SK-N-MC (cell line): ENCODE data around the gene ZIM2.
"Not testable (repeated sequence)": the region's sequence is repeated elsewhere in the genome, so short reads cannot be mapped to it uniquely, and the experiment has no call there.

Source experiments
- DNase-seq: peaks from one replicate; pipeline ENCODE4 v3.0.0-alpha.2; 2011; ENCODE audit warnings: low read depth, low spot score
- H3K27ac ChIP-seq: fragments of 200-600 bp; sonication (generic); 2 replicates; pipeline ENCODE4 v1.5.1; 2016; ENCODE audit warnings: mixed run types
- H3K36me3 ChIP-seq: fragments of 200-600 bp; sonication (generic); 2 replicates; pipeline ENCODE4 v1.6.1; 2017; ENCODE audit warnings: antibody characterized with exemption, low read length, mixed read lengths; ENCODE audit not compliant: insufficient read depth
- H3K4me3 ChIP-seq: fragments of 200-600 bp; sonication (generic); 2 replicates; pipeline ENCODE4 v1.5.1; 2016
- H3K9ac ChIP-seq: fragments of 200-600 bp; sonication (generic); 2 replicates; pipeline ENCODE4 v1.8.0; 2017; ENCODE audit warnings: mixed run types, mixed read lengths; ENCODE audit not compliant: insufficient read length
- H3K9me3 ChIP-seq: fragments of 200-600 bp; sonication (generic); 2 replicates; pipeline ENCODE4 v1.6.1; 2017; ENCODE audit warnings: low read depth, mild to moderate bottlenecking, antibody characterized with exemption, low read length, moderate library complexity, mixed read lengths
- EZH2 ChIP-seq: fragments of 200-600 bp; sonication (generic); IDR thresholded peaks from one replicate; pipeline ENCODE4 v1.6.1; 2017; ENCODE audit warnings: antibody characterized with exemption
- FOXP2 ChIP-seq: optimal IDR thresholded peaks from 2 replicates; pipeline ENCODE3; 2011; ENCODE audit warnings: mild to moderate bottlenecking, moderate library complexity; ENCODE audit not compliant: insufficient read depth; ENCODE audit errors: extremely low read length, control extremely low read depth
- POLR2AphosphoS5 ChIP-seq: IDR thresholded peaks from 2 replicates; pipeline ENCODE4 v1.6.1; 2012; ENCODE audit warnings: mild to moderate bottlenecking, low read depth, low read length, borderline replicate concordance

The ZIM2 gene

DNA sequence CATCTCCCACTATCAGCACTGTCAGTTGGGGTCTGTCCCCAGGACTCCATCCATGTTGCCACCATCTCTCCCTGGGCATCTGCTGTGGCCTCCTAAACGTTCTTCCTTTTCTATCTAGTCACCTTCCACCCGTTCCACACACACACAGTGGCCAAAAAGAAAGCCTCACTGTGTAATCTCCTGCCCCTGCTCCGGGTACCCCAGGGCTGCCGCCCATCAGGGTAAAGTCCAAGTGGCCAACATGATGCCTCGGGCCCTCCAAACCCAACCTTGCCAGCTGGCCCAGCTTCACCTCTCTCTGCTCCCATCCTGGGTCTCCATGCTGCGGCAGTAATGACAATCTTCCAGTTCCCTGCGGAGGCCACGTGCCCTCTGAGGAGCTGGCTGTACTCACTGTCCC, 29.4 kb upstream of the ZIM2 start:
- Histone ChIP-seq H3K27ac (no peak overlapping the region), H3K9ac (no peak overlapping the region), H3K9me3 (no peaks in the 10 kb centered on the region), H3K4me3 (no peak overlapping the region), H3K36me3 (no peaks in the 10 kb centered on the region)
- no peak for DNase-seq
- TF ChIP-seq EZH2 = no peak
- no peak for TF ChIP-seq POLR2AphosphoS5
- no peak for TF ChIP-seq FOXP2

- H3K9ac ChIP-seq = no peak overlapping the region
- DNase-seq = no peak
- no peaks in the 10 kb centered on the region for H3K9me3 ChIP-seq
Measured at GRCh38 chr19:56868446-56868845, 27.9 kb upstream of the ZIM2 start.

DNA sequence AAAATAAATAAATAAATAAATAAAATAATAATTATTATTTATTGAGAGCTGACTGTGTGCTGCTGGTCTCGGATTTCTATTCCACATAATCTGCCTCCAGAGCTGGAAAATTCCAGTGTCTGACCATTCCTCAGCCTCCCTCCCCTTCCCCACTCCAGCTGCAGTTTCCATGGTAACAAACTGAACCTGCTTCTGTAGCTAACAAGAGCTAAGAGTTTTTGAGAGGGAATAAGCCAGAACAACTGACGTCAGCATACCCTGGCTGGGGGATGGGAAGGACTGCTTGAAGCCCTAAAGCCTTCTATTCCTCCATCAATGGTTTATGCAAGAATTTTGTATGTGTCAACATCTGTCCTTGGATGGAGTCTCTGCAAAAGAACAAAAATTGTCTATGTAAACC, 26.0 kb upstream of the ZIM2 start:
- DNase-seq = no peak
- no peak for TF ChIP-seq POLR2AphosphoS5
- no peak for TF ChIP-seq FOXP2
- TF ChIP-seq EZH2 = no peak
- Histone ChIP-seq H3K9me3 (no peaks in the 10 kb centered on the region), H3K27ac (no peak overlapping the region), H3K4me3 (no peak overlapping the region), H3K36me3 (no peaks in the 10 kb centered on the region), H3K9ac (no peak overlapping the region)

More at GRCh38 chr19:56868446-56868845, 27.9 kb upstream of the ZIM2 start:
- TF ChIP-seq POLR2AphosphoS5 (no peak), EZH2 (no peak), FOXP2 (no peak)
- no peak overlapping the region for H3K27ac ChIP-seq
- no peak overlapping the region for H3K4me3 ChIP-seq
- H3K36me3 ChIP-seq = no peaks in the 10 kb centered on the region

DNA sequence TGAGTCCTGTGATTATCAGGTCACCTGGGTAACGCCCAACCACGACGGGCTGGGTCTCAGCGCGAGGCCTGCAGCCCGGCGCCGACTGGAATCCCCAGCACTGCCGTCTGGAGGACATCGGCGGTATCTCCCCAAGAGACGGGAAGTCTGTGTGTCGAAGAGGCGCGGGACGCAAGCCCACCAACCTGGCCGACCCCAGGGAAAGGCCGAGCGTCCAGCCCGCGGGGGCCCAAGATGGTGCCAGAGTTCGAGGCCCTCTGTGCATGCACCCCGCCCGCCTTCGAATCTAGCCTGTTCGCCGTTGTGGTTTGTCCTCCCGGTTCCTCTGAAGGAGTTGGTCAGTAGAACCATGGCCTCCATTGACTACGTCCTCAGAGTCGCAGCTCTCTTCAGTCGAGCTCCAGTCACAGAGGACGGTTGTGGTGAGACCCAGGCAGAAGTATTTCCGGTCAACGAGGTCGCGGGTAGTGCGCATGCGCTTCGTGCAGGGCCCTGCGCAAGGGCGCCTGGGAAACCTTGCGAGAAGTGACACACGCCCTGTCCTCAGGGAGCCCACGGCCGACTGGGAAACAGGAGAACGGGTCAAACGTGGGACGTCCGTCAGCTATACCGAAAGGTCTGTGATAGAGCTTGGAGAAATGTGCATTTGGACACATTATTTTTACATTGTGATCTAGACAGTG, 24.1 kb upstream of the ZIM2 start:
- no peak for TF ChIP-seq FOXP2
- no peak for TF ChIP-seq POLR2AphosphoS5
- no peak for TF ChIP-seq EZH2
- Histone ChIP-seq H3K4me3 (no peak overlapping the region), H3K9ac (no peak overlapping the region), H3K36me3 (no peaks in the 10 kb centered on the region), H3K9me3 (no peaks in the 10 kb centered on the region), H3K27ac (no peak overlapping the region)
- no peak for DNase-seq

DNA sequence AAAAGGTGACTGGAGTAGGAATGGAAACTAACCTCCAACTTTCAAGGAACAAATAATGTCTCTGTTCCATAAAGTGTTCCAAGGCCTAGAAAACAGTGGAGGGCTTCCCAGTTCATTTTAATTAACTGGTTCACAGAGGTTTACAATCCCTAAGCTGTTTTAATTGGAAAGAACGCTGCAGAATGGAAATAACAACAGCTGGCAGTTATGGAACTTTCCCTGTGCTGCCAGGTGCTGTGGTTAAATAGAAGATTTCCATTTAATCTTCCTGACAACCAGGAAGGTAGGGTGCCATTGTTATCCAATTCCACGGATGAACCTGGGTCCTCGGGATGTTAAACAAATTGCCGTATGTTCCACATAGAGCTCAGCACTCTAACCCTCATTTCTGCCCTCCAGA, 22.2 kb upstream of the ZIM2 start:
- TF ChIP-seq POLR2AphosphoS5 (no peak), EZH2 (no peak), FOXP2 (no peak)
- Histone ChIP-seq H3K27ac (no peak overlapping the region), H3K4me3 (no peak overlapping the region), H3K9me3 (no peaks in the 10 kb centered on the region), H3K36me3 (no peaks in the 10 kb centered on the region), H3K9ac (no peak overlapping the region)
- DNase-seq = no peak

- not testable (repeated sequence) for H3K27ac ChIP-seq, H3K36me3 ChIP-seq, DNase-seq, H3K9me3 ChIP-seq, H3K9ac ChIP-seq, H3K4me3 ChIP-seq
Measured at GRCh38 chr19:56860409-56860808, 19.9 kb upstream of the ZIM2 start.

GRCh38 chr19:56858026-56858425, 17.5 kb upstream of the ZIM2 start:
- no peak overlapping the region for H3K9ac ChIP-seq
- no peak for TF ChIP-seq POLR2AphosphoS5
- TF ChIP-seq FOXP2 = no peak
- TF ChIP-seq EZH2 = no peak
- H3K4me3 ChIP-seq = no peak overlapping the region
- H3K36me3 ChIP-seq = no peaks in the 10 kb centered on the region
- no peak for DNase-seq
- H3K9me3 ChIP-seq = no peaks in the 10 kb centered on the region
- H3K27ac ChIP-seq = no peak overlapping the region

DNA sequence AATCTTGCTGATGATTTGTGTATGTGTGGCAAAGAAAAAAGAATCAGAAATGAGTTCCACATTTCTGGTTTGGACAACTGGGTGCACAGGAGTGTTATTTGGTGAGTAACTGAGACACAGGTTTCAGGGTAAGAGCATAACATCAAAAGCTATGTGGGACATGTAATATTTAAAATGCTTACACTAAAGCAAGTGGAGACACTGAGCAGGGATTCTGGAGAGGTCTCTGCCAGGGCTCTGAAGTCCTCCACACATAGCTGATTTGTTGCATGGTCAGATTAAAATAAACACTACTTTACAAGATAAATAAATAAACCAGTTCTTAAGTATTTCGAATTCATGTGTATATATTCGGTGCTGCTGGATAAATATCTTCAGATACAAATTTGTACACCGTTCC, 16.3 kb upstream of the ZIM2 start:
- no peak overlapping the region for H3K9ac ChIP-seq
- no peak for DNase-seq
- no peaks in the 10 kb centered on the region for H3K9me3 ChIP-seq
- H3K4me3 ChIP-seq = no peak overlapping the region
- H3K27ac ChIP-seq = no peak overlapping the region
- TF ChIP-seq EZH2 = no peak
- TF ChIP-seq POLR2AphosphoS5 = no peak
- TF ChIP-seq FOXP2 = no peak
- H3K36me3 ChIP-seq = no peaks in the 10 kb centered on the region

- H3K27ac ChIP-seq, H3K36me3 ChIP-seq, H3K4me3 ChIP-seq, H3K9ac ChIP-seq, DNase-seq, H3K9me3 ChIP-seq: not testable (repeated sequence)
Measured at GRCh38 chr19:56852361-56852760, 11.8 kb upstream of the ZIM2 start.

DNA sequence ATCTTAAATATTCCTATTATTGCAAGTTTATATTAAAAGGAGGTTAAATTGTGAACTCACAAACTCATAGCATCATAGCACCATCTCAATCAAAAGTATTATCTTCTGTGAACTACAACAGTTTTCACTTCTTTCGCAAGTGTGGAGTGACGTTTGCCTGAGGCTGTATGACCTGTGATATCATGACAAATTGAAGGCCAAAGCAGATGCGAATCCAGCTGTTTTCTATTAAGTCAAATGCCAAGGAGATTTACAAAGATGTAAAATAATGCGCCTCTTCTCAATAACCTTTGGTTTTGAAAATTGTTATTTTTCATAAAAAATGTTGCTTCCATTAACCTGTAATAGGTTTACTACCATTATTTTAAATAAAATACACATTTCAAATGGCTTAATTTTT, 7.6 kb upstream of the ZIM2 start:
- no peak for TF ChIP-seq FOXP2
- TF ChIP-seq EZH2 = no peak
- TF ChIP-seq POLR2AphosphoS5 = no peak

More for the DNA sequence above, 7.6 kb upstream of the ZIM2 start:
- Histone ChIP-seq H3K27ac (no peak overlapping the region), H3K36me3 (no peaks in the 10 kb centered on the region), H3K9me3 (no peaks in the 10 kb centered on the region), H3K4me3 (no peak overlapping the region), H3K9ac (no peak overlapping the region)
- DNase-seq = no peak
